ENCODE results near the gene OBSCN.

Gene OBSCN

GRCh38 chr1:228297822-228298221, 90.0 kb downstream of the OBSCN start:
- DNase-seq (ENCODE audit: extremely low read depth, low read depth), result no peak
- no peak for TF ChIP-seq CTCF (IDR thresholded peaks at IDR 0.05; ENCODE audit: low read depth, low read length)

- no peak for TF ChIP-seq CTCF (IDR thresholded peaks at IDR 0.05; ENCODE audit: low read depth, low read length)
Measured at GRCh38 chr1:228298471-228298870, 90.6 kb downstream of the OBSCN start.

DNA sequence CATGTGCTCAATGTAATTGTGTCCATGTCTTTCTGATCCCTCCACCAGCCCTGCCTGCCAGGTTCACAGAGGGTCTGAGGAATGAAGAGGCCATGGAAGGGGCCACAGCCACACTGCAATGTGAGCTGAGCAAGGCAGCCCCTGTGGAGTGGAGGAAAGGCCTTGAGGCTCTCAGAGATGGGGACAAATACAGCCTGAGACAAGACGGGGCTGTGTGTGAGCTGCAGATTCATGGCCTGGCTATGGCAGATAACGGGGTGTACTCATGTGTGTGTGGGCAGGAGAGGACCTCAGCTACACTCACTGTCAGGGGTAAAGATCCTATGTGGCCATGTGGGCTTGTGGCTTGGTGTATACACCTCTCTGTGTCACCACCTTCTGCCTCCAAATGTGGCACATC, 91.4 kb downstream of the OBSCN start:
- TF ChIP-seq CTCF (IDR thresholded peaks at IDR 0.05; ENCODE audit: low read depth, low read length), result no peak
- DNase-seq (ENCODE audit: extremely low read depth, low read depth), result no peak

More at GRCh38 chr1:228298471-228298870, 90.6 kb downstream of the OBSCN start:
- DNase-seq (ENCODE audit: extremely low read depth, low read depth), result no peak

DNA sequence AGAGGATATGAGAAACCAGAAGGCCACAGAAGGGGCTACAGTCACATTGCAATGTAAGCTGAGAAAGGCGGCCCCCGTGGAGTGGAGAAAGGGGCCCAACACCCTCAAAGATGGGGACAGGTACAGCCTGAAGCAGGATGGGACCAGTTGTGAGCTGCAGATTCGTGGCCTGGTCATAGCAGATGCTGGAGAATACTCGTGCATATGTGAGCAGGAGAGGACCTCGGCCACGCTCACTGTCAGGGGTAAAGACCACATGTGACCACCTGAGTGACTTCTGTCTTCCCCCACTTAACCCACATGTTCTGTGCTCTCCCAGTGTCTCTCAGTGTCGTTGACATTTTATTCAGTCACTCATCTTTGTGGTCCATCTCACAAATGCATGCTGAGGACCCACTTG, 92.1 kb downstream of the OBSCN start:
- TF ChIP-seq CTCF (IDR thresholded peaks at IDR 0.05; ENCODE audit: low read depth, low read length), result no peak
- no peak for DNase-seq (ENCODE audit: extremely low read depth, low read depth)

DNA sequence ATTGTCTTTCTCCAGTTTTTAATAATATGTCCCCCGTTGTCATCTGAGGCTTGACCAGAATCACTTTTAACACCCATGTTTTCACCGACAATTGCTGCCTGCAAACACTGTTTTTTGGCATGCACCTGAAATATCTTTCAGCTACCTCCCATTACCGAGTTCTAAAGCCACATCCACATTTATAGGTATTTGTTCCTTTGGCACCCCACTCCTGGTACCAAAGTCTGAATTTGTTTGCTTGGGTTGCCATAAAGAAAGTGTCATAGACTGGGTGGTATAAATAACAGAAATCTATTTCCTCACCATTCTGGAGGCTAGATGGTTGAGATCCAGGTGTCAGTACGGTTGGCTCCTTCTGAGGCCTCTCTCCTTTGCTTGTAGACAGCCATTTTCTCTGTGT, 94.2 kb downstream of the OBSCN start:
- no peak for DNase-seq (ENCODE audit: extremely low read depth, low read depth)
- no peak for TF ChIP-seq CTCF (IDR thresholded peaks at IDR 0.05; ENCODE audit: low read depth, low read length)

DNA sequence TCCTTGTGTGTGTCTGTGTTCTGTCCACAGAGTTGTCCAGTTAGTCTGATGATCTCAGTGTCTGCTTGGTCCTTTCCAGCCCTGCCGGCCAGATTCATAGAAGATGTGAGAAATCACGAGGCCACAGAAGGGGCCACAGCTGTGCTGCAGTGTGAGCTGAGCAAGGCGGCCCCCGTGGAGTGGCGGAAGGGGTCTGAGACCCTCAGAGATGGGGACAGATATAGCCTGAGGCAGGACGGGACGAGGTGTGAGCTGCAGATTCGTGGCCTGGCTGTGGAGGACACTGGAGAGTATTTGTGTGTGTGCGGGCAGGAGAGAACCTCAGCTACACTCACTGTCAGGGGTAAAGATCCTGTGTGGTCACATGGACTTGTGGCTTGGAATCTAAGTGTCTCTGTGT, 95.8 kb downstream of the OBSCN start:
- TF ChIP-seq CTCF (IDR thresholded peaks at IDR 0.05; ENCODE audit: low read depth, low read length), result no peak

DNA sequence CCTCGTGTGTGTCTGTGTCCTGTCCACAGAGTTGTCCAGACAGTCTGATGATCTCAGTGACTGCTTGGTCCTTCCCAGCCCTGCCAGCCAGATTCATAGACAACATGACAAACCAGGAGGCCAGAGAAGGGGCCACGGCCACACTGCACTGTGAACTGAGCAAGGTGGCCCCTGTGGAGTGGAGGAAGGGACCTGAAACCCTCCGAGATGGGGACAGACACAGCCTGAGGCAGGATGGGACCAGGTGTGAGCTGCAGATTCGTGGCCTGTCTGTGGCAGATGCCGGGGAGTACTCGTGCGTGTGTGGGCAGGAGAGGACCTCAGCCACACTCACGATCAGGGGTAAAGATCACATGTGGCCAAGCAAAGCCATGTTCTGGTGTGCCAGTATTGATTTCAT, 96.4 kb downstream of the OBSCN start:
- no peak for TF ChIP-seq CTCF (IDR thresholded peaks at IDR 0.05; ENCODE audit: low read depth, low read length)
- DNase-seq (ENCODE audit: extremely low read depth, low read depth), result no peak

More for the DNA sequence above, 95.8 kb downstream of the OBSCN start:
- no peak for DNase-seq (ENCODE audit: extremely low read depth, low read depth)
